DMS53 treated with DMSO at 0.1 percent for 48 hours (cell line): ENCODE results near the gene SNX32.
A peak's percentile ranks its signal among the peaks of the same experiment; 100 is the strongest.

Experiments used
- DNase-seq: peaks from one replicate; lab custom pipeline; 2025; ENCODE audit not compliant: unreplicated experiment; lab: John Stamatoyannopoulos, UW

The SNX32 gene

DNA sequence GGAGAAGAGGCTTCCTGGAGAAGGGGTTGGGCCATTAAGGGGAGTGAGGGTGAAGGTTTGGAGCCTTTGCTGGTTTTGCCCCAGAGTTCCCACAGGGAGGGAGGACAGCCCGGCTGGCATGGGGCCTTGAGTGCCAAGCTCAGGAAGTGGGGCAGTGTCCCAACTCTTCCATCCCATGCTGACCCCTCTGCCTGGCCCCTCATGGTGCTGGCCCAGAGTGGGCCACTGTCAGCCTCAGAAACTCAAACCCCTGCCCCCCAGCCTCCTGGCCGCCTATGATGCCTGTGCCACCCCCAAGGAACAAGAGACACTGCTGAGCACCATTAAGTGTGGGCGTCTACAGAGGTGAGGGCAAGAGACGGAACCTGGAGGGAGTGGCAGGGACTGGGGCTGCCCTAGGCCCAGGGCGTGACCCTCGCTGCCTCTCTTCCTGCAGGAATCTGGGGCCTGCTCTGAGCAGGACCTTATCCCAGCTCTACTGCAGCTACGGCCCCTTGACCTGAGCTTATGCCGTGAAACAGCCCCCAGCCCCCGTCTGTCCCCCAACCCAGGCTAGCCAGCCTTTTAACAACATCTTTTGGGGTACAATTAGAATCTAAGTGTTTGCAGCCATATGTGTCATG is 31.9 kb downstream of the SNX32 start:
- DNase-seq, result no peak

DNA sequence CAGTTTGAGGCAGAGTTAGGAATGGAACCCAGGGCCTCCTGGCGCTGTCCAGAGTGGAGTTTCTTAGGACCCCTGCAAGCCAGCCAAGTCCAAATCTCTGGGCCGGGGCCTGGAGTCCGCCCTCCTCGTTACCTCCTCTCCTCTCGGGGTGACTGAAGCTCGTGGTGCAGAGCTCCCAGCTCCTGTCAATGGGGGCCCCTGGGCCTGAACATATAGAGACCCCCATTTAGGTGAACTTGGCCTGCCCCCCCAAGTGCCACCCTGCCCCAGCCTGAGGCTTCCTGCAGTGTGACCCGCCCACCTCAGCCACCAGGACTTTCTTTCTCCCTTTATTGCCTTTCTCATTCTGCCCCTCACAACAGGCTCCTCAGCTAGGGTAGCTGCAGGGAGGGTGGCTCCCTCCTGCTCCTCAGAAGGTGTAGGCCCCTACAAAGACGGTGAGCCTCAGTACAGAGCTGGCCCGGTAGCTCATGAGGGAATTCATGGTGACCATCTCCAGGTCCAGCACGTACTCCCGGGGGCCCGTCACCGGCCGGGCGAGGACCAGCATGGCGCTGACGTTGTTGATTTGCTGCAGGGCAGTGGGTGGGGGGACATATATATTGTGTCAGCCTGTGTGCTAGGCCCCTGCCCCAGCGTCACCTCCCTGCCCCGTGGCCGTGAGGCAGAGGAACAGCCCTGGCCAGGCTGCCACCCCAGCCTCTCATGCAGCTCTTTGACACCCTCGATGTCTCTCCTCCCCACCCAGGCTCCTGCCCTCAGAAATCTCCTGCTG is 32.9 kb downstream of the SNX32 start:
- DNase-seq, result no peak

DNA sequence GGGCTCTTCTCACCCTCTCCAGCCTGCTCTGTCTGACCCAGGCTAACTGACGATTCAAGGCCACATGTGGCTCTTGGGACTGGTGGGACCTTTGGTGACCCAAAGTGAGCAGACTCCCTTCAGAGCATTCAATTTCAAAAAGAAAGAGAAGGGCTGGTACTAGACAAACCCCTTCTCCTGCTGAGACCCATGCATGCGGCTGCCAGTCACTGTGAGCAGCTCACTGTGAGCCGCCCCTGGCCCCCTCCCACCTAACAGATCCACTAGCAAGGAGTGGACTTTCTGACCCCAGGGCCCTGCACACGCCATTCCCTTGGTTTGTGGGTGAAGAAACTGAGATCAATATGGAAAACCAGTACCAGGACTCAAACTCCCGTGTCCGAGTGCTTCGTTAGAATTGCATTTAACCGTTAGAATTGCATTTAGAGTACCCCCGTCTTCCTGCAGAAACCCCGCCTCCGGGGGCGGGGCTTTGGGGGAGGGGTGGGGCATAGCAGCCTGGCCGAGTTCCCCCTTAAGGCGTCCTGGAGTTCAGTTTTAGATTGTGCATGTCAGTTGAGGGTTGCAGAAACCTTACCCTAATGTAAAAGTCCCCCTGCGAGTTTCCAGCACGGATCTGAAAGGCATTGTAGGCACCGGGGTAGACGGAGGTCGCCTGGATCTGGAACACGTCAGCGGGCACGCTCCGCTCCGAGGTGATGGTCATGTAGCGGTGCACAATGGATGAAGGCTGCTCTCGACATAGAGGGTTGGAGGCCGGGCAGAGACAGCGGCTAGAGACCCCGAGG is 33.7 kb downstream of the SNX32 start:
- no peak for DNase-seq

DNA sequence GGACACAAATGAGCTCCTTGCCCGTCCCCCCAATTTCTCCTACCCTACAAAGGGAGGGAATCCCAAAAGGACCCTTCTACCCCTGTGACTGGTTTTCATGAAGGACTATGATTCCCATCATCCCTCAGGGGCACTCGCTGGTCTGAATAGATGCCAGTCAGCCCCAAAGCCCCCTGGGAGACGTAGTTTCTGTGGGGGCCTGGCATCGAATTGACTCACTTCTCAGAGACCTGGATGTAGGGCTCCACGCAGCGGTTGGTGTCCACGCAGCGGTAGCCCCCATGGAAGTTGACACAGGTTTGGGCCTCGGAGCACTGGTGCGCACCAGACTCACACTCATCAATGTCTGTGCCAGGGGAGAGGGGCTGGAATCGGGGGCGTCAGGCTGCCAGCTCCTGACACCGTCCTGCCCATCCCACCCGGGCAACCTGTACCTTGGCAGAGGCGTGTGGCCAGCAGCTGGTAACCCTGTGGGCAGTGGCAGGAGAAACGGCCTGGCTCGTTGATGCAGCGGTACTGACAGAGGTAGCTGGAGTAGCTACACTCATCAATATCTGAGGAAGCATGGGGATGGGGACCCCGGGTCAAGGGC is 34.4 kb downstream of the SNX32 start:
- DNase-seq, result no peak

DNA sequence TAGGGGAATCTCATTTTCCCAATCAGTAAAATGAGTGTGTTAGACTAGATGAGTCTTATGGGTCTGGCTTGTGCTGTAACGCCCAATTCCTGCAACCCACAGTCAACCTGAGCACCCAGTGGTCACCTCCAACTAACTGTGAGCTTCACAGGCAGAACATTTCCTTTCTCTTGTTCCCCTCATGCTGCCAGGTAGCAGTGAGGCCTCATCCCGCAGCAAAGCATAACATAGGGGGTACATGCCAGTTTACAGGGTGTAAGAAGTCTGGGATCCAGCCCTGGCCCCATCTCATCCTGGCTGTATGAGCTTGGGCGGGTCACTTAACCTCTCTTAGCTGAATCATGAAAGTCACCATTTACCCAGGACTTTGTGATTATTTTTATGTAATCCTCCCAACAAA is 35.1 kb downstream of the SNX32 start:
- no peak for DNase-seq

DNA sequence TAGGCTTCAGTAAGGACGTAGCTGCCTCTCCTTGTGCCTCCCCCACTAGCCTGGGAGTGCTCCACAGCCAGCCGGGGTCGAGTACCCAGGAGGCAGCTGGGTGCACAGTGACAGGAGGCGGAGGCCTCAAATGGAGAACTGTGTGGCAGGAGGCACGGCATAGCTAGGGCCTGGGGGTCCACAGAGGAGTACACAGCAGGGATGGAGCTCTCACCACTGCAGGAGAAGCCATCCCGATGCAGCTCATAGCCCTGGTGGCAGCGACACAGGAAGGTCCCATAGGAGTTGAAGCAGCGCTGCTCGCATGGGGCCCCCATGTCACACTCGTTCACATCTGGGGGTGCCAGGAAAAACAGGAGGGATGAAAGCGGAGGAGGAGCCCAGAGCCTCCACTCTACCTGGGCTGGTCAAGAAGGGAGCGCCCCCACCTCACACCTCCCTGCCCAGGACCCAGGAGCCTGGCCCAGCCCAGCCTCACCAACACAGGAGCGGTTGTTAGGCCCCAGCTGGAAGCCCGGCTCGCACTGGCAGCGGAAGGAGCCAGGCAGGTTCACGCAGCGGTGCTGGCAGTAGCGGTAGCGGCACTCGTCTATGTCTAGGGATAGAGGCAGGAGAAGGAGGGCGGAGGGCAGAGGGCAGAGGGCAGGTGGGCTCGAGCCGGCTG is 36.0 kb downstream of the SNX32 start:
- DNase-seq, result no peak

DNA sequence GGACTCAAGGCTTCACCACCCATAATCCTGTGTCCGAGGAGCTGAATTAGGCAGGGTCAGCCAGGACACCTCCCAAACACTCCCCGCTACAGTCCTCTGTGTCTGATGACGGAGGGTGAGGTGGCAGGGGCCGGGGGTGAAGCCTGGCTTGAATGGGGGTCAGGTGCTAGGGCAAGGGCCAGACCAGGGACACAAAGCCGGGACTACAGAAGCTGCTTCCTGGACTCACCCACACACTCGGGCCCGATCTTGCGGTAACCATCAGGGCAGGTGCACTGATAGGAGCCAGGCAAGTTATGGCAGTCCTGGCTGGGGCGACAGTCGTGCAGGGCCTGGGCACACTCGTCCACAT is 36.5 kb downstream of the SNX32 start:
- DNase-seq, result no peak

DNA sequence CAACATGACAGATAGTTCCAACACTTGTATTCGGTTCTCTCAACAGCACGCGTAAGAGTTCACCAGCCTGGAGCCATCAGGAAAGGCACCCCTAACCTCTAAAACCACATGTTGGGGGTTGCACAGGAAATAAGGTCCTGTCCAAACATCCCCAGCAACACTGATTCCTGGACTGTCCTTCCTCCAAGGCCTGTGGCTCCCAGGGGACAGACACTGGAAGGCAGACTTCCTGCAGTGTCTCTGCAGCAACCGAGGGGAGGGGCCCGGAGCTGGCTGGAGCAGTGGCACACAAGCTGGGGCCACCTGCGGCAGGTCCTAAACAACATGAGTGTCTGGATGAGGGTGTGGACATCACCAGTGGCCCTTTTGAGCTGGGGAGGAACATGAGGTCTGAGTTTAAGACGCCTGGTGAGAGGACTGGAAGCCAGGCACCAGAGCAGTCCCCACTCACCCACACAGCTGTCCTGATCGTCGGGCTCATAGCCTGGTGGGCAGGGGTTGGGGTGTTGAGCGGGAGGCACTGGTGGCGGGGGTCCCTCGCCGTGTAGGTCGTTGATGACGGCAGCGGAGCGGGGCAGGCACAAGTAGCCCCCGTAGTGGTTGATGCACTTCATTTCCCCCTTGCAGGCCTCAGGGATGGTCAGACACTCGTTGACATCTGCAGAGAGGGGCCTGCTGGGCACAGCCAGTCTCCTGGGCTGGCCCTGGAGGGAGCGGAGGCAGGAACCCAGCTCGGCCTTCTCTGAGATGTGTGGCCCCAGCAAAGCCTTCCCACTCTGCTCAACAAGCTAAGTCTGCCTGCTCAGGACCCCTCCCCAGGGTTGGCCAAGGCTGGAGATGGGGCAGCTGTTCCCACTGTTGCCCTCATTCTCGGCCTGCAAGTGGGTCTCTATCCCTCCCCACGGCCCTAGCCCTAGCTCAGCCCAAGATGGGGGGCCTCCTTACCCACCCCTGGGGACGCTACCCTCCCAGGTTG is 37.2 kb downstream of the SNX32 start:
- DNase-seq, result peak; percentile 19

DNA sequence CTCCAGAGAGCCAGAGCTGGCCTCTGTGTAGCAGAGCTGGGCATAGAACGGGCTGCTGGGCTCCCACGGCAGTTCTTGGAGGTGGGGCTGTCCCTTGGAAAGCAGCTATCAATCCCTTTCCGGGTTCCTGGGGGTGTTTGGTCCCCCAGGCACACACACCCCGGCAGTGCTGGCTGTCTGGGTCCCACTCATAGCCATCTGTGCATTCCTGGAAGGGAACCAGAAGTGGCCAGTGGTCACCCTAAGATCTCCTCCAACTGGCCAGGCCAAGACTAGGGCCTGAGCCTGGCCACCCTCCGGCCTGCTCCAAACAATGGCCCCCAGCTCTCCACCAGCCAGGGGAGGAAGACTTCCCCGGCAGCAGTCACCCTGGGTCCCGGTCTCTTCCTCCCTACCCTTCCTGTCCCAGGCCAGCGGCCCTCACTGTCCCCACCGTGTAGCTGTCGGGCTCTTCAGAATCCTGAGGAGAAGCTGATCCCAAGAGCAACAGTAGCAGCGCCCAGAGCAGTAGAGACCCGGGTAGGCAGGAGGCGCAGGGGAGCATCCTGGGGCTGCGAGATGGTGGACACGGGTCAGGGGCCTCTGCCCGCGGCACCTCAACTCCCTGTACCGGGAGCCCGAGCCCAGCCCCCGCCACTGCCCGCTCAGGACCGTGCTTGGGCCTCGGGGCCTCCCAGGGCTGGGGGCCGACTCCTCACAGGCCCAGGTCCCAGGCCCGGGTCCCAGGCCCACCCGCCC is 38.2 kb downstream of the SNX32 start:
- DNase-seq, result no peak

DNA sequence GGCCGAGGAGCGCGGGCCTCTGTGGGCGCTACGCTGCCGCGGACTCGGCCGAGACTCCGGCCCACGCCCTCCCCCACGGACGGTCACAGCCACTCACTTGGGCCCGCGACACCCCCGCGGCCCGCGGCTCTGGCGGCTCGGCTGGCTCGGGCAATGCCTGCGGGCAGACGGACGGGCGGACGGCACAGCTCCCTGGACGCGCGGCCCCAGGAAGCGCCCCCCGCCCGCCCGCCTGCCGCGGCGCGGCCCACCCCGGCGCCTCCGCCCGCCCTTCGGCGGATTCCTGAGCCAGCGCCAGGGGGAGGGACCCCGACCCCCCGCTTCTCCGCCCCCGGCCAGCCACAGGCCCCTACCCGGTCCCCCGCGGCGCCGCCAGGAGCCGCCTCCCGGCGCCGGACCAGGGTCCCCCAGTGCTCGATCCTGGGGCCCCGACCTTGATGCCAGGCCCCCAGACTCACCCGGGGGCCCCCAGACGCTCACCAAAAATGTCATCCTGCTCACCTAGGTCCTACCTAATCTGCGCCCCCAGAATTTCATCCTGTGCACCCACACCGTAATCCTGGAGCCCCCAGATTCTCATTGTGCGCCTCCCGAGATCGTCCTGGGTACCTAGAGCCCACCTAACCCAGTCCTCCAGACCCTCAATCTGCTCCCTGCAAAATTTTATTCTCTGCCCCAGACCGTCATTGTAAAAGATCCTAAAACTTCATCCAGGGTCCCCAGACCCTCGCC is 39.0 kb downstream of the SNX32 start, which contains the start of gene EFEMP2:
Gene EFEMP2 (minus strand): TSS at position 215 of the 732 bp plus-strand sequence. CDS start 446 bp downstream, outside the sequence.
- no peak for DNase-seq

DNA sequence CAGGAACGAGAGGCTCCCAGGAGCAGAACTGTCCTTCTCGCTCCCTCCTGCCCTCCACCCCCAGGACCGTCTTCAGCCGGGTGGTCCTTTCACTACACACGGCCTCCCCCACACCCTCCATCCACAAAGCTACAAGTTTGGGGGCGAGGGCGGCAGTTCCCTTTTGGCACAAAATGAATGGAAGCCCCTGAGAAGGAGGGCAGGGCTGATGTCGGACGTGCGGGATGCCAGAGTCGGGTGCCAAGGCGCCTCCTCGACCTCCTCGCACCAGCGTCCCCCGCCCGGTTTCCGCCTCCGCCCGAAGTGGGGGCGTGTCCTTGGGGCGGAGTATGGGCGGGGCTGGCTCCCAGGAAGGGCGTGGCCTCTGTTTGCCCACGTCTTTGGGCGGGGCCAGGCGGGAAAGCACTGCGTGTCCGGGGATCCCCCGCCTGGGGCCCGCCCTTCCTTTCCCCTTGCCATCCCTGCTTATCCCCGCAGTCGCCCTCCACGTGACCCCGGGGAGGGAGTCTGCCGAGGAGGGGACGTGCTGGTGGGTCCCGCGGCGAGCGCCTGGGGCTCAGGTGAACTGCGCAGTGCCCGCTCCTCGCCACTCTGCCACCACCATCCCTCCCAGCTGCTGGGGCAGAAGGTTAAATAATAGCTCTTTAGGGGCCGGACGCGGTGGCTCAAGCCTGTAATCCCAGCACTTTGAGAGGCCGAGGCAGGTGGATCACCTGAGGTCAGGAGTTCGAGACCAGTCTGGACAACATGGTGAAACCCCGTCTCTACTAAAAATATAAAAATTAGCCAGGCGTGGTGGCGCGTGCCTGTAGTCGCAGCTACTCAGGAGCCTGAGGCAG is 39.8 kb downstream of the SNX32 start:
- DNase-seq, result peak; percentile 80

DNA sequence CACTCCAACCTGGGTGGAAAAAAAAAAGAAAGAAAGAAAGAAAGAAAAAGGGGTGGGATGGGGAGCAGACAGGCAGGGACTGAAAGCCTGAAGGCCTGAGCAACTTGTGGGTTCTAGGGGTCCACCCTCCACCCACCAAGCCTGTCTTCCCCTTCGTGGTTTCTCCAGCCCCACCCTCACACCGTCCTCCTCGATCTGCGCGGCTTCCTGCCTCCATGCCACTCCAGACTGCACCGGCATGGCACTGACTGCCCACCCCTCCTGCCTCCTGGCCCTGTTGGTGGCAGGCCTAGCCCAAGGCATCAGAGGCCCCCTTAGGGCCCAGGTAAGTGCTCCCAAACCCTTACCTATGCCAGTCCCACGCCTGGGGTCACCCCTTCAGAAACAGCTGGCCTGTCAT is 45.9 kb downstream of the SNX32 start, which contains the start of gene CTSW:
Gene CTSW (plus strand): TSS at position 221 of the 400 bp plus-strand sequence. CDS start 18 bp downstream, at position 239.
- no peak for DNase-seq

DNA sequence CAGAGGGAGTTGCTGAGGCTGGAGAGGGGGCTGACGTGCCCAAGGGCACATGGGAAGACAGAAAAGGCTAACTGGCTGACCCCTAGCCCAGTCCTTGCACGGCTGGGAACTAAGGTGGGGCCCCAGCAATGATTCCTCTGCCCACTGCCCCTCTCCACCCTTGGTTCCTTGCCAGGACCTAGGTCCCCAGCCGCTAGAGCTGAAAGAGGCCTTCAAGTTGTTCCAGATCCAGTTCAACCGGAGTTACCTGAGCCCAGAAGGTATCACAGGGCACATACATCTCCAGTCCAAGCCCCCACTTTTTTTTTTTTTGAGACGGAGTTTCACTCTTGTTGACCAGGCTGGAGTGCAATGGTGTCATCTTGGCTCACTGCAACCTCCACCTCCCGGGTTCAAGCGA is 46.3 kb downstream of the SNX32 start:
- DNase-seq, result no peak

DNA sequence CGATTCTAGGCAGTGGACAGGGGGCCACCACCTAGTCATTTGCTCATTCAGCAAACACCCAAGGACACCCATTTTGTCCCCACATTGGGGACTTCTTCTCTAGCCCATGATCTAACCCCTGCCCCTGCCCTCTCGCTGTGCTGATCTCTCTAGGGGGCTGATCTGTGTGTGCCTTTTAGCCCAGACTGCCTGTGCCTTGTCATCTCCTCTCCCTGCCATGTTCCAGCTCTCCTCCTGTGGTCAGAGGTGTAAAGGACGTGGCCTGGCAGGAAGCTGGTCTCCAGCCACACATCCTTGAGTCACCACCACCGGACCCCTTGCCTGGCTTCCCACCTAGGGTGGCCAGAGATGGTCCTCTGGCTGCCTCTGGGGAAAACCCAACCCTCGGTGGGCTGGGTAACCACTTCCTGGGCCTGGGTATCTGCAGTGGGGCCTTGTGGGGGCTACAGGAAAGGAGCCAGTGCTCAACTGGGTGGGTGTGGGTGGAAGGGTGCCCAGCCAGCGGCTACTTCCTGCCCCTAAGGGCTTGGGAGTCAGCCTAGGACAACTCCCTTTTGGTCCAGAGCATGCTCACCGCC is 47.2 kb downstream of the SNX32 start:
- DNase-seq, result no peak

DNA sequence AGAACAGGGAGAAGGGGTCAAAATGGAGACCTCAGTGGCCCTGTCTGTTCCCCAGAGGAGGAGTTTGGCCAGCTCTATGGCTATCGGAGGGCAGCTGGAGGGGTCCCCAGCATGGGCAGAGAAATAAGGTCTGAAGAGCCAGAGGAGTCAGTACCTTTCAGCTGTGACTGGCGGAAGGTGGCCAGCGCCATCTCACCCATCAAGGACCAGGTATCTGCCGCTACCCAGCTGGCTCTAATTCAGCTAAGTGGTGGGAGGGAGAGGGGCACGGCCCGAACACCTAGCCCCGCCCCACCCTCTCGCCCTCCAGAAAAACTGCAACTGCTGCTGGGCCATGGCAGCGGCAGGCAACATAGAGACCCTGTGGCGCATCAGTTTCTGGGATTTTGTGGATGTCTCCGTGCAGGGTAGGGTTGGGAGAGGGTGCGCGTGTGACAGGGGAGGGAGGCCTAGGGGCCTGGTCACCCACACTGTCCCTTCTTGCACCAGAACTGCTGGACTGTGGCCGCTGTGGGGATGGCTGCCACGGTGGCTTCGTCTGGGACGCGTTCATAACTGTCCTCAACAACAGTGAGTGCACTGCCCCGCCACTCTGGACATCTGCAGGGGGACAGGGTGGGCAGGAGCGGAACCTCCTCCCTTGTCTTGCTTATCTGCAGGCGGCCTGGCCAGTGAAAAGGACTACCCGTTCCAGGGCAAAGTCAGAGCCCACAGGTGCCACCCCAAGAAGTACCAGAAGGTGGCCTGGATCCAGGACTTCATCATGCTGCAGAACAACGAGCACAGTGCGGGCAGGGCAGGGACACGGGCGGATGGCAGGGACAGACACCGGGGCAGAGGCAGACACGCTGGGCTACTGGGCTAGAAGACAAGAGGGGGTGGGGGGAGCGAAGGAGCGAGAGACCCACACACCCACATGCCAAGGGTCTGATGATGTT is 48.6 kb downstream of the SNX32 start:
- no peak for DNase-seq
